HEK293T (cell line): ENCODE measurements around the gene SLC38A4.

Experiments used
- ARNT ChIP-seq: fragments of 450-650 bp; IDR thresholded peaks from 2 replicates; pipeline ENCODE4 v1.6.1; 2017; ENCODE audit warnings: mild to moderate bottlenecking
- BHLHE40 ChIP-seq: fragments of 450-650 bp; IDR thresholded peaks from 2 replicates; pipeline ENCODE4 v1.6.1; 2016; ENCODE audit warnings: mild to moderate bottlenecking, moderate library complexity, borderline replicate concordance
- CTBP1 ChIP-seq: fragments of 450-650 bp; IDR thresholded peaks from 2 replicates; pipeline ENCODE4 v1.6.1; 2016; ENCODE audit warnings: borderline replicate concordance
- ELF4 ChIP-seq: fragments of 450-650 bp; IDR thresholded peaks from 2 replicates; pipeline ENCODE4 v1.6.1; 2017; ENCODE audit warnings: antibody characterized with exemption
- FOXA1 ChIP-seq: fragments of 450-650 bp; IDR thresholded peaks from 2 replicates; pipeline ENCODE4 v1.6.1; 2016; ENCODE audit warnings: mild to moderate bottlenecking
- FOXK2 ChIP-seq: fragments of 450-650 bp; IDR thresholded peaks from 2 replicates; pipeline ENCODE4 v1.6.1; 2016; ENCODE audit warnings: mild to moderate bottlenecking
- FOXM1 ChIP-seq: fragments of 450-650 bp; IDR thresholded peaks from 2 replicates; pipeline ENCODE4 v1.6.1; 2017; ENCODE audit warnings: mild to moderate bottlenecking, borderline replicate concordance
- HDGF ChIP-seq: fragments of 450-650 bp; IDR thresholded peaks from 2 replicates; pipeline ENCODE4 v1.6.1; 2017; ENCODE audit warnings: antibody characterized with exemption, borderline replicate concordance
- LEF1 ChIP-seq: fragments of 450-650 bp; IDR thresholded peaks from 2 replicates; pipeline ENCODE4 v1.6.1; 2017; ENCODE audit warnings: mild to moderate bottlenecking, borderline replicate concordance
- NFRKB ChIP-seq: fragments of 450-650 bp; IDR thresholded peaks from 2 replicates; pipeline ENCODE4 v1.6.1; 2016; ENCODE audit warnings: mild to moderate bottlenecking, moderate library complexity
- SP1 ChIP-seq: fragments of 450-650 bp; IDR thresholded peaks from 2 replicates; pipeline ENCODE4 v1.6.1; 2017
- ZNF384 ChIP-seq: fragments of 450-650 bp; IDR thresholded peaks from 2 replicates; pipeline ENCODE4 v1.6.1; 2016
- TF ChIP-seq, protein P1 (sequence below): fragments of 450-650 bp; IDR thresholded peaks from 2 replicates; pipeline ENCODE4 v1.6.1; 2016

DNA sequence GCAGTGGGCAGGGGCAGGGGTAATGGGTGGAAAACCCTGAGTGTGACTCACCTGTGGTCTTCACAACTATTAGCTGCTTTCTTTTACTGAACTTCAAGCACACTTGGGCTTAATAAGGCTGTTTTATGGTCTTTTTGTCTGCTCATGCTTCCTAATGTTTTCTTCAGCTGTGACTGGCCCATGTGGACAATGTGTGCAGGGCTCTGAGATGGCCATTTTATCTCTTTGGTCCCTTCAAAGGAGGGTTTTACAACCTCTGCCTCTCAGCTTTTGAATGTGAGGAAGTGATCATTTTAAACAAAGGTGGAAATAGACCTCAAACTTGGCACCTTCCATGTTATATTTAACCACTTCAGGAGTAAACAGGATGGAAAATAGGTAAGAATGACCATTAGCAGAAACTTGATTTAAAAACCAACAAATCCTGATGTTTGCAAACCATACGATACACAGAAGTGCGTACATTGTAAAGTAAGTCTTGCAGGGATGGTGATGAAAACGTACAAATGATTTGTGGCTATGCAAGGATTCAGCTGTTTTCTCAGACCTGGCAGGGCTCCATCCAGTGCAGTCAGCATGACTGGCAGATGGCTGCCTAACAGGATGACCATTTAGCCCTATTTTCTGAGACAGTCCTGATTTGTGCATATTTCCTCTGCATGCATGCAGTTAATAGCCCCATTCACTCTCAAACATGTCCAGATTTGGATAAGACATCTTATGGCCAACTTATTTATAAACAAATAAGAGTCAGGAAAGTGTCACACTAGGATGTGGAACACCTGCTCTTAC is 103.2 kb downstream of the SLC38A4 start:
- TF ChIP-seq SP1 (no peak), FOXM1 (no peak), NFRKB (no peak), ELF4 (no peak), ZNF384 (no peak), CTBP1 (no peak), LEF1 (no peak), HDGF (no peak), FOXK2 (no peak), FOXA1 (no peak), BHLHE40 (no peak), ARNT (no peak)
- TF ChIP-seq, protein P1, sequence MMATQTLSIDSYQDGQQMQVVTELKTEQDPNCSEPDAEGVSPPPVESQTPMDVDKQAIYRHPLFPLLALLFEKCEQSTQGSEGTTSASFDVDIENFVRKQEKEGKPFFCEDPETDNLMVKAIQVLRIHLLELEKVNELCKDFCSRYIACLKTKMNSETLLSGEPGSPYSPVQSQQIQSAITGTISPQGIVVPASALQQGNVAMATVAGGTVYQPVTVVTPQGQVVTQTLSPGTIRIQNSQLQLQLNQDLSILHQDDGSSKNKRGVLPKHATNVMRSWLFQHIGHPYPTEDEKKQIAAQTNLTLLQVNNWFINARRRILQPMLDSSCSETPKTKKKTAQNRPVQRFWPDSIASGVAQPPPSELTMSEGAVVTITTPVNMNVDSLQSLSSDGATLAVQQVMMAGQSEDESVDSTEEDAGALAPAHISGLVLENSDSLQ: no peak
